Measurements from ENCODE around the gene SELENOP.
"Not testable (repeated sequence)": the region's sequence is repeated elsewhere in the genome, so short reads cannot be mapped to it uniquely, and the experiment has no call there.

Gene SELENOP

DNA sequence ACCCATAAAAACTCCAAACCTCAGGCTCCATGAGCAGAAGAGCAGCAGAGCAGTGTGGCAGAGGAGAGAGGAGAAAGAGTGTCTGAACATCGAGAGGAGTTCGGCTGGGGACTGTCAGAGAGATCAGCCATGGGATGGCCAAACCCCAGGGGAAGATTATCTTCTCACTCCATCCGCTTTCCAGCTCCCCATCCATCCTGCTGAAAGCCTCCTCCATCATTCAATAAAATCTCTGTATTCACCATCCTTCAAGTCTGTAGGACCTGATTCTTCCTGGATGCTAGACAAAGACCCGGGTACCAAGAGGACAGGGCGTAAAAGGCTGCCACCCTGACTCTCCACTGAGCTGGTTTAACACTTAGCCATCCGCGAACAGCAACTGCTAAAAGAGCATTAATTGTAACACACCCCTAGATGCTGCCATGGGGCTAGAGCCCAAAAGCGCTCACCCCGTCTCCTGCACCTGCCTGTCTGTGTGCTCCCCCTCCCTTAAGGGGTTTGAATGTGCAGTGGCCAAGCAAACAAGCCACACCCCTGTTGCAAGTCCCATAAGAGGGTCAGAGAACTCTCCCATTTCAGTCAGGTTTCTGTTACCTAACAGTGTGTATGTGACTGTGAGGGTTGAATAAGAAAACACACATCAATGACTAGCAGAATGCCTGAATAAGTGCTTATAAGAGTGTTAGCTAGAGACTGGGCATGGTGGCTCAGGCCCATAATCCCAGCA is 13.9 kb upstream of the SELENOP start:
- DNase-seq, result no peak

- no peak for DNase-seq
Observed at GRCh38 chr5:42824347-42824976, 12.8 kb upstream of the SELENOP start.

DNA sequence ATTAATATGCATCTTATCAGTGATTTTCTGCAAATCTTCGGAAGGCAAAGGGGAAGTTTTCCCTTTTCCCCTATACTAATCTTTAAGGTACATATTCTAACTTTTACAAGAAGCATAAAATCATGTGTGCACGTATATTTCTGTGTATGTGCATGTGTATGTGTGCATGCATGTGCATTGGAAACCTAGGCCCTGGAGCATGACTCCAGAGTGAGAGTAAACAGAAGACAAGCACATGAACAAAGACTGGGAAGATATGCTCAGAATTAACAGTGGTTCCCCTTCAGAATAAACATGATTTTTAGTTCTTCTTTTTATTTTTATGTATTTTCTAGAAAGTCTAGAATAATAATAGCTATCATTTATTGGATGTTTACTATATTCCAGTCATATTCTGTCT is 10.9 kb upstream of the SELENOP start:
- DNase-seq, result no peak

GRCh38 chr5:42819745-42820144 is 8.1 kb upstream of the SELENOP start:
- DNase-seq, result no peak

- not testable (repeated sequence) for DNase-seq
Observed at GRCh38 chr5:42816546-42816945, 4.9 kb upstream of the SELENOP start.

- DNase-seq, result no peak
Observed at GRCh38 chr5:42813533-42813932, 1.8 kb upstream of the SELENOP start.

DNA sequence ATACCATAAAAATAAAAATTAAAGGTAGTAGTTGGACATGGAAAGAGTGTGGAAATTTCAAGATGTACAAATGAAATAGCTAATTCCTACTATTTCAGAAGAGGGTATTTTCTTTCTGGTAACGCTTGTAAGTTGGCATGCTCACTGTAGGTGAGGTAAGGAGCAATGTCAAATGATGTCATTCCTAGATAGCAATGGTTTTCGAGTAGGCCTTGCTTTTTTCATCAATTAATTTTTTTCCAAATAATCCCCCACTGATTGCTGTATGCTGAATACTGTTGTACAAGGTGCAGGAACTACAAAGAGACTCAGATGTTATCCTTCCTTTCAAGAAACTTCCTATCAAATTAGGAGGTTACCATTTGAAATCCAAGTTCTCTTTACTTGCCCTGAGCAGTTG is 928 bp upstream of the SELENOP start:
- no peak for DNase-seq

- DNase-seq, result no peak
Observed at GRCh38 chr5:42810834-42811590, 680 bp downstream of the SELENOP start.

DNA sequence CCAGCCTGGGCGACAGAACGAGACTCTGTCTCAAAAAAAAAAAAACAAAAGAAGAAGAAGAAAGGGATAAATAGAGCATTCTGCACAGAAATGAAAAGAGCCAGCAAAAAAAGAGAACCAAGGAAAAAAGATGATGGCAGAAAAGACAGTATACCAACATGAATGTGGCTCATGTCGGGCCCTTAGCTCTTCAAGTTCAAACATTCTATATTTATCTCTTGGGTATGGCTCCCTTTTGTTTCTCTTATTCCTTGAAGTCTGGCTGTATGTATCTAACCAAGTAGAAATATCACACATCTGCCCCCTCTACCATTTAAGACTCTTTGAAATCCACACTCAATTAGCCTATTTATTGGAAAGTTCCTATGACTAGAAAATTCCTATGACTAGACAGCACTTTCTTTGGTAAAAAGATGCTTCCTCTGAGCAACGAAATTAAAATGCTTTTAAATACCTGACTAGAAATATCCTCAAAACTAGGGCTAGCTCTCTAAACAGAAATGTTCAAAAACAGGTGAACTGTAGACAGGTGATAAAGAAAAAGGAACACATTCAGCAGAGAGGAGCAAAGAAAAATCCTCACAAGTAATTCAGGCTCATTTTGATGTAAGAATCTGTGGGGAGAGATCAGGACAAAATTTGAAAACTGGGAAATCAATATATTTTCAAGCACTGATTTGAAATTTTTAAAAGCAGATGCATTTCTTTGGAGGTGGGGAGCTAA is 2.6 kb downstream of the SELENOP start:
- DNase-seq, result no peak

DNA sequence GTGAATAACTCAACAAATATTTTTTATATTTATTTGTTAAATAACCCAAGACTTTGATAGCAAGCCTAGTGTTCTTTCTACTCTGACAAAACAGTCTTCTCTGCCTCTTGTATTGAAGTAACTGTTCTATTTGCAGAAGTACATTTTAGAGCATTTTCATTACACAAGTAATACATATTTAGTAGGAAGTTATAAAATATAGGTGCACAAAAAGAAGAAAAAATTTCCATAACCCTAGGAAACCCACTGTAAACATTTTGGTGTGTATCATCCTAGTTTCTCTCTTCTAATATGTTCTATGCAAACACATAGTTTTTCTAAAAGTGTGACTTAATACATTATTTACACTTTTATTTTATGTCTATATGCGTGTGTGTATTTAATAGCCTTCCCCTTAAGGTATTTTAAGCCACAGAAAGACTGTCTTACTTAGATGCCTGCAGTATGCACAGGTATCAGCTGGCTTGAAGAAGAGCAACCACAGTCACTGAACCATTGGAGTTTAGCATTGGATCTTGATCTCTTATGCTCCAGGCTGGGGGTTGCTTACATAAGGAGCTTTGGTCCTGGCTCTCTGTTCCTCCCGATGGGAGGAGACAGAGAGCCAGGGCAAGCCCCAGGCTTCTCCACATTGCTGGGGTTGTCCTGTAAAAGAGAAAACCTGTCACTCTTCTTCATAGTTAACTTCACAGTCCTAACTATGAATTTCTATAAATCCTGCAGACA is 3.8 kb downstream of the SELENOP start:
- no peak for DNase-seq

GRCh38 chr5:42806701-42807262 is 4.9 kb downstream of the SELENOP start:
- DNase-seq, result no peak

DNA sequence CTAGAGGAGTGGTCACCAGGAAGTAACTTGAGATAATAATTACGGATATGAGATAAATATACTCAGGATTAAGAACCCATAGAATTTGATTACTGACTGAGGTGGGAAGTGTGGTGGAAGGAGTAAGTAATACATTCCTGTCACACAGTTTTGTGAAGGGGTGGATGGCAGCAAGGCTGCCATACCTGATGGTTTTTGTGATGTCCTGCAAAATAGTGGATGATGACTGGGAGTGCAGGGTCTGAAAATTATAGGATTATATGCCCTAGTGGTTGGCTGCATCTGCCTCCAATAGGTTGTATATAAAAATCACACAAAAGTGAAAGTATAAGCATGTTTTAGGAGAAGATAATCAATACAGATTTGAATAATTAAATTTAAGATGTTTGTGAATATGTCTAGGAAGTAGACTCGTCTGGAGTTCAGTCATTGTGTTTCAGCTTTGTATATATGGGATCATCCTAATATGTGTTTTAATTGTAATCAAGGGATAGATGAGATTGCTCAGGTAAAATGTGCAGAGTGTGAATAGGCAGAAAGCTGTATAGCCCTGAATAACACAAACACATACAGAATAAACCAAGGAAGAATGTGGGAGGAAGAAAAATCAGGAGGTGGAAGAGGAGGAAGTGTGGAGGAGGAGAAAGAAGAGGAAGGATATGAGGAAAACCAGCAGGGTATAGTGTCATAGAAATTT is 5.5 kb downstream of the SELENOP start:
- DNase-seq, result no peak

GRCh38 chr5:42804717-42805339 is 6.9 kb downstream of the SELENOP start:
- DNase-seq, result no peak

- DNase-seq, result no peak
Observed at GRCh38 chr5:42801516-42802166, 10.1 kb downstream of the SELENOP start.

DNA sequence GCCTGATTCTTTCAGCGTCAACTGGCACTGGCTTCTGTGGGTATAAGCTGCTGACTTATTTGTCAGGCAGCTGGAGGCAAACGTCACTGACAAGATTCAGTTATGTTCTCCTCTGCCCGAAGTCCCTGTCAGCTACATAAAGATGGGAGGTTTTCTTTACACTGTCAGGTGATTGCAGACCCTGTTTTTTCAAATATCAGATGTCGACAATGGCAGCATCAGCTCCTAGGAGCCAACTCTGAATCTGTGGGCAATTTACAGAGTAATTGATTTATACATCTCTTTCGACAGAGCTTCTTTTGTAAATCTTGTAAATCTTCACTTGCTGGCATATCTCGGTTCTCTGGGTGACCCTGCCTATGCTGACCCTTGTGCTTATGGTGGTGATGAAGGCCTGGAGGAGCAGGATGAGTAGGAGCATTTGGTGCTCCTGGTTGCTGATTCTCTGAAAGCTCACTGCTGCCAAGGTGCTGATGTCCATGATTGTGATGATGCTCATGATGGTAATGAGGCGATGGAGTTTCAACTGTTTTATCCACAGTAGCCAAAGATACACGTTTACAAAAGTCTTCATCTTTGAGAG is 10.9 kb downstream of the SELENOP start:
- DNase-seq, result no peak

- no peak for DNase-seq
Observed at GRCh38 chr5:42799668-42800114, 12.0 kb downstream of the SELENOP start.

DNA sequence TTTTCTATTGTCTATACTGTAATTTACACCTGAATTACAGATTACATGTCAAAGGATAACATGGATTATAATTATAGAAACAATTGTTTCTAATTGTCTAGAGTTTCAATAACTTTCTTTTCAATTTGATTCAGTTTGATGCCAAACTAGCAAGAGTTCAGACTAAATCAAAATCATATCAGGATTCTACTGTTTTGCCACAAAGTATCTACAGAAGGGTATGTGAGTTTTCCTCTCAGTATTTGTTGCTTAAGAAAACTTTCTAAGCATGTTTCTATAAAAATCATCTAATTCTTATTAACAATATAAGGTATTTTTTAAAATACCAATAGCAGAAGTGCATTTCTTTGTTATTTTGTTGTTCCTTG is 12.5 kb downstream of the SELENOP start:
- no peak for DNase-seq

GRCh38 chr5:42798284-42799240 is 13.1 kb downstream of the SELENOP start:
- no peak for DNase-seq

DNA sequence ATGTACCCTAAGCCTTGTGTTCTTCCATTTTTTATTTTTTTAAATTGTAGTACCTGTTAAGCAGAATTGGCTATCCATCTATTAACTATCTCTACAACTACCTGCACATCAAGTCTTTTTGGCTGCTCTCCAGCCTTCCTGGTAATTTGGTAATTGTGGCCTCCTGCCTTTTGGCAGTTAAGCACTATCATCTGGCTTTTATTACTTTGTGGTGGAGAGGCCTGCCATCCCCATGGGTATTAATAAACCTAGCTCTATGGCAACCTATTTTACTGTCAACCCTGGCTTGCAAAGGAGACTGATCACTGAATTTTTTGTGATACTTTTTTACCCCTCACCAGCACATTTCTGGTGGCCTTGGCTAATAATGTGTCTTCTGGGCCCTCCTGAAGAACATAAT is 20.5 kb downstream of the SELENOP start:
- DNase-seq, result no peak

Data from hematopoietic multipotent progenitor cell treated with erythropoietin and hydrocortisone succinate and interleukin-3 and kit ligand, for 8 days (in vitro differentiated cells).